ENCODE data around the gene CDAN1.
"Not testable (repeated sequence)": the region's sequence is repeated elsewhere in the genome, so short reads cannot be mapped to it uniquely, and the experiment has no call there.

CDAN1 gene

DNA sequence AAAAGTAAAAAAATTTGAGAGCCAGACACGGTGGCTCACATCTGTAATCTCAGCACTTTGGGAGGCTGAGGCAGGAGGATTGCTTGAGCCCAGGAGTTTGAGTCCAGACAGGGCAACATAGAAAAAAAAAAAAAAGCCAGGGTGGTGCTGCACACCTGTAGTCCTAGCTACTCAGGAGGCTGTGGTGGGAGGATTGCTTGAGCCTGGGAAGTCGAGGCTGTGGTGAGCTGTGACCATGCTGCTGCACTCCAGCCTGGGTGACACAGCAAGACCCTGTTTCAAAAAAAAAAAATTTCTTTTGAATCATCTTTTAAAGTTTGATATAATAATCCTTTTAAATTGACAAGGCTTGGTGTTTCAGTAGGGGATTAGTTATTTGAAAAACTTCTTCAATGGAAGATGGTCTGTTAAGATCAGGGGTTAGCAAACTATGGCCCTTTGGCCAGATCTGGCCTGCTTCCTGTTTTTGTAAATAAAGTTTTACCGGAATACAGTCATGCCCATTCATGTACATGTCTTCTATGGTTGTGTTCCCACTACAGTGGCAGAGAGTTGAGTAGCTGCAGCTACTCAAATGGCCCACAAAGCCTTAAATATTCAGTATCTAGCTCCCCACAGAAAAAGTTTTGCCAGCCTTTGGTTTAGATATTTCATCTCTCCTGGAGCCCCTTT lies 28.9 kb downstream of the CDAN1 start:
- DNase-seq, result no peak

DNA sequence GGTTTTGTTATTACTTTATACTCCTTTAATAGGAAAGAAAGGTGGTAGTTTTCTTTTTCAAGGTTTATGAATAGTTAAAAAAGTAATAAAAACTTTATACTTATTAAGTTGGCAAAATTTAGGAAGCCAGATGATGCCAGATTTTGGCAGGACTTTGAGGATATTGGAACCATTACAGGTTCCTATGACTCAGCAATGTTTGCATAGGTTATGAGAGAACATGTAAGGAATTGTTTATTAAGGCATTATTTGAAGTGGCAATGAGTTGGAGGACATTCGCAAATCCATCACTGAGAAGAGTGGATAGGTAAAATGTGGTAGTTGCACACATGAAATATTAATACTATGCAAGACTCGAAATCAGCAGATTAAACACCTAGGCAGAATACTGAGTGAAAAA lies 29.9 kb downstream of the CDAN1 start:
- DNase-seq, result no peak

DNA sequence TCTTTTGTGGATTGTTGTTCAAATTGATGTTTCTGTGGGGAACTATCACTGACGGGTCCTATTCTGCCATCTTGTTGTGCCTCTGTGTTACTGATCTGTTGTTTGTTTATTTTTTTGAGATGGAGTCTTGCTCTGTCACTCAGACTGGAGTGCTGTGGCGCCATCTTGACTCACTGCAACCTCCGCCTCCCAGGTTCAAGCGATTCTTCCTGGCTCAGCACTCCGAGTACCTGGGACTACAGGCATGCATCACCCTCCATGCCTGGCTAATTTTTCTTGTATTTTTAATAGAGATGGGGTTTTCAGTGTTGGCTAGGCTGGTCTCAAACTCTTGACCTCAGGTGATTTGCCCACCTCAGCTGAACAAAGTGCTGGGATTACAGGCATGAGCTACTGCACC lies 31.6 kb downstream of the CDAN1 start:
- DNase-seq, result no peak

DNA sequence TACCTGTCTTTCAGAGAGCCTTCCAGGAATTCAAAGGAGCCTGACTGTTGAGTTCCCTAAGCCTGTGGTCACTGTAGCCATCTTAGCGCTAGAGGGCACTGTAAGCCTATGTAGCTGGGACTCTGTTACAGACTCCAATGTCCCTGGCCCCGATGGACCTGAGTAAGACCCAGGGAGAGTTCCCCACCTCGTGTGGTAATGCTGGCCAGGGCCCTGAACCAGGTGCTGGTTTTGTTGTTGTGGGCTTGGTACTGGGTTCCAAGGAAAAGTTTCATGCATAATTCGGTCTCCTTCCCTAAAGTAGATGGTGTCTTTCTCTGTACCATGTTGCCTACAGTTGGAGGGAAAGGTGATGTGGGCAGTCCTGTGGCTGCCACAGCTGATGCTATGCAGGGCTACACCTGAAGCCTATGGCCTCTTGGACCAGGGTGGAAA lies 32.4 kb downstream of the CDAN1 start:
- peak; percentile 40 for DNase-seq

DNA sequence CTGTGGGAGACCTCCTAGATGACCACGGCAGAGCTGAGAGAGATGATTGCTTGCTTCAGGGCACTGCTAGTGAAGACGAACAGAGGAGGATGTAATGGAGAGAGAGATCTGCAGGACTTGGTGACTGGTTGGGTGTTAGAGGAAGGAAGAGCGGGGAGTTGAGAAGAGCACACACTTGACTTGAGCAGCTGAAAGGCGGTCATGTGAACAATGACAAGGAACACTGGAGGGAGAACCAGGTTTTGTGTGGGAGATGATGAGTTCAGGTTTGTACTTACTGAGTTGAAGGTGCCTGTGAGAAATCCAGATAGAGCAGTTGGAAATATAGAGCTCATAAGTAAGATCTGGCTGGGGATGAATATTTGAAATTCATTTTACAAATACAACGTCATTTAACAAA lies 40.3 kb downstream of the CDAN1 start:
- DNase-seq, result no peak

DNA sequence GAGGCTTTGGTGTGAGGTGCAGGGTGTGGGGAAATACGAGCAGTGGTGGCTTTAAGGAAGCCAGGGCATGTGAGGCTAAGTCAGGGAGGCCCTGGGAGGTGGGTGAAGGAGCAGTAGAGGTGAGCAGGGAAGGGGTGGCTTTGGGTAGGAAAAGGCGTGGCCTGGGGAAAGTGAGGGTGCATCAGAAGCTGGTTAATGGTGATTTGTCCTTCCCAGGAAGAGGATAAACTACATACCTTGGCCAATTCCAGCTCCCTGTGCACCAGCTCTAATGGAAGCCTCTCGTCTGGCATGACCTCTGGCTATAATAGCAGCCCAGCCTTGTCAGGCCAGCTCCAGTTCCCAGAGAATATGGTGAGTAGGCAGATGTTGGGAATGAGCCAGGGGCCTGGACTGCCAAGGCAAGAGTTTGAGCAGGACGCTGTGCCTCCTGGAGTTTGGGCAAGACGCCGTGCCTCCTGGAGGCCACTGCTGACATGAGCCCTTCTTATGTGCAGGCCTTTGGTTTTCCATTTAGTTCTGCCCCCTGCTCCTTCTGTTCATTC lies 41.3 kb downstream of the CDAN1 start:
- no peak for DNase-seq

DNA sequence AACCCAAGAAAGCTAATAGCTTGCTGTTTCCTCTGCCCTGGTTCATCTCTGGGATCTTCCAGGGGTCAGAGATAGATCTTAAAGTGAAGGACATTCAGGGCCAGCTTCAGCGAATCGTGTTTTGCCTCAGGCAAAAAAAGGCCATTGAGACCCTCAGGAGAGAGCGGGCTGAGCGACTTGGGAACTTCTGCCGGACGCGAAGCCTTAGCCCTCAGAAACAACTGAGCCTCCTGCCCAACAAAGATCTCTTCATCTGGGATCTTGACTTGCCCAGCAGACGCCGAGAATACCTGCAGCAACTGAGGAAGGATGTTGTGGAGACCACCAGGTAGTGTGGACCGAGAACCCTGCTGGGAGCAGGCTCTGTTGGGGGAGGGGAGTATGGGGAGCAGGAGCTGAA lies 42.5 kb downstream of the CDAN1 start:
- DNase-seq, result no peak

DNA sequence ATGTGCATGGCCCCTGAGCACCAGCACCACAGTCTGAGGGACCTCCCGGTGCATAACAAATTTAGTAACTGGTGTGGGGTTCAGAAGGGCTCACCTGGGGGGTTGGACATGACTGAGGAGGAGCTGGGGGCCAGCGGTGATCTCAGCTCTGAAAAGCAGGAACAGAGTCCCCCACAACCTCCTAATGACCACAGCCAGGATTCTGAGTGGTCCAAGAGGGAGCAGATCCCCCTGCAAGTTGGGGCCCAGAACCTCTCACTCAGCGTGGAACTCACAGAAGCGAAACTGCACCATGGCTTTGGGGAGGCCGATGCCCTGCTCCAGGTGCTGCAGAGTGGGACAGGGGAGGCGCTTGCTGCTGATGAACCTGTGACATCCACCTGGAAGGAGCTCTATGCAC lies 43.0 kb downstream of the CDAN1 start:
- no peak for DNase-seq

DNA sequence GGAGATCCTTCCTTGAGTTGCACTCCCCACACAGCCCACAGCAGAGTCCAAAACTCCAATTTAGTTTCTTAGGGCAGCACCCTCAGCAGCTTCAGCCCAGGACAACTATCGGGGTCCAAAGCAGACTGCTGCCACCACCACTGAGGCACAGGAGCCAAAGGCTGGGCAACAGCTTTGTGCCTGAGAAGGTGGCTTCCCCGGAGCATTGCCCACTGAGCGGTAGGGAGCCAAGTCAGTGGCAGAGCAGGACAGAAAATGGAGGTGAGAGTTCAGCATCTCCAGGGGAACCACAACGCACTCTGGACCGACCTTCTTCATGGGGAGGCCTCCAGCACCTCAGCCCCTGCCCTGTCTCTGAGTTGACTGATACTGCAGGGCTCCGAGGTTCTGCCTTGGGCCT lies 43.4 kb downstream of the CDAN1 start:
- no peak for DNase-seq

DNA sequence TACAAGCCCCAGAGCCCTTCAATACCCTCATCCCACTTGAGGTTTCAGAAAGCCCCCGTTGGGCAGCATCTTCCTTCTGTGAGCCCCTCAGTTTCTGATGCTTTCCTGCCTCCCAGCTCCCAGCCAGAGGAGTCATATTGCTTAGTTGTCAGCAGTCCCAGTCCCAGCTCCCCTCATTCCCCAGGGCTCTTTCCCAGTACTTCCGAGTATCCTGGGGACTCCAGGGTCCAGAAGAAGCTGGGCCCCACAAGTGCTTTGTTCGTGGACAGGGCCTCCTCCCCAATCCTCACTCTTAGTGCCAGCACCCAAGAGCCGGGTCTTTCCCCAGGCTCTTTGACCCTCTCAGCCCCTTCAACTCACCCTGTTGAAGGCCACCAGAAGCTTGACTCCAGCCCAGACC lies 43.9 kb downstream of the CDAN1 start:
- DNase-seq, result no peak

DNA sequence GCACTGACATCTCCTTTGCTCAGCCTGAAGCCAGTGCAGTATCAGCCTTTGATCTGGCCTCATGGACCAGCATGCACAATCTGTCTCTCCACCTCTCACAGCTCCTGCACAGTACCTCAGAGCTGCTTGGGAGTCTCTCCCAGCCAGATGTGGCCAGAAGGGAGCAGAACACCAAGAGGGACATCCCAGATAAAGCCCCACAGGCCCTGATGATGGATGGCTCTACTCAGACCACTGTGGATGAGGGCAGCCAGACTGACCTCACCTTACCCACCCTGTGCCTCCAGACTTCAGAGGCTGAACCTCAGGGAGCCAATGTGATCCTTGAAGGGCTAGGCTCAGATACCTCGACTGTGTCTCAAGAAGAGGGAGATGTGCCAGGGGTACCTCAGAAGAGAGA lies 44.4 kb downstream of the CDAN1 start:
- no peak for DNase-seq

DNA sequence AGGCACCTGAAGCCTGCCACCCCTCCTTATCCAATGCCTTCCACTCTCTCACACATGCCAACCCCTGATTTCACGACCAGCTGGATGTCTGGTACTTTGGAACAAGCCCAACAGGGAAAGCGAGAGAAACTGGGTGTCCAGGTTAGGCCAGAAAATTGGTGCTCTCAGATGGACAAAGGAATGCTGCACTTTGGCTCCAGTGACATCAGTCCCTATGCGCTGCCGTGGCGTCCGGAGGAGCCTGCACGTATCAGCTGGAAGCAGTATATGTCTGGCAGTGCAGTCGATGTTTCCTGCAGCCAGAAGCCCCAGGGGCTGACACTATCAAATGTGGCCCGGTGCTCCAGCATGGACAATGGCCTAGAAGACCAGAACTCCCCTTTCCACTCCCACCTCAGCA lies 45.2 kb downstream of the CDAN1 start:
- DNase-seq, result no peak

DNA sequence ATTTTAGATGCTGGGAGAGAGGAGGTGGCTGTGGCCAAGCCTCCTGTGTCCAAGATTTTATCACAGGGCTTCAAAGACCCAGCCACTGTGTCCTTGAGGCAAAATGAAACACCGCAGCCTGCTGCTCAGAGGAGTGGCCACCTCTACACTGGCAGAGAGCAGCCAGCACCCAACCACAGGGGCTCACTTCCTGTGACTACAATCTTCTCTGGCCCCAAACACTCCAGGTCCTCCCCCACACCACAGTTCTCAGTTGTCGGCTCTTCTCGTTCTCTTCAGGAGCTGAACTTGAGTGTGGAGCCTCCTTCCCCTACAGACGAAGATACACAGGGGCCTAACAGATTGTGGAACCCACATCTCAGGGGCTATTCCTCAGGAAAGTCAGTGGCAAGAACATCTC lies 45.6 kb downstream of the CDAN1 start:
- DNase-seq, result no peak

DNA sequence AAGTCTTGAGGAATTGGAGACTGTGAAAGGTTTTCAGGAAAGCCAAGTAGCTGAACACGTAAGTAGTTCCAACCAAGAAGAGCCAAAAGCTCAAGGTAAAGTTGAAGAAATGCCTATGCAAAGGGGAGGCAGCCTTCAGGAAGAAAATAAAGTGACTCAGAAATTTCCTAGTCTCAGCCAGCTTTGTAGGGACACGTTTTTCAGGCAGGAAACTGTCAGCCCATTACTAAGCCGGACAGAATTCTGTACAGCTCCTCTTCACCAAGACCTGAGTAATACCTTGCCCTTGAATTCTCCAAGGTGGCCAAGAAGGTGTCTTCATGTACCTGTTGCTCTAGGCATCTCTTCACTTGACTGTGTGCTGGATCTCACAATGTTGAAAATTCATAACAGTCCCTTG lies 48.6 kb downstream of the CDAN1 start:
- no peak for DNase-seq

DNA sequence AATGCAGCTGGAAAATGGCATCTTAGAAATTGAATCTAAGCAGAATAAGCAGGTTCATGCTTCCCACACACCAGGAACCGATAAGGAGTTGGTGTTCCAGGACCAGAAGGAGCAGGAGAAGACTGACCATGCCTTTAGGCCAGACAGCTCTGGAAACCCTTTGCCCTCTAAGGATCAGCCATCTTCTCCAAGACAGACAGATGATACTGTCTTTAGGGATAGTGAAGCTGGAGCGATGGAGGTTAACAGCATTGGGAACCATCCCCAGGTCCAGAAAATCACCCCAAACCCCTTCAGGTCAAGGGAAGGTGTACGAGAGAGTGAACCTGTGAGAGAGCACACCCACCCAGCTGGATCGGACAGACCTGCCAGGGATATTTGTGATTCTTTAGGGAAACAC lies 49.2 kb downstream of the CDAN1 start:
- no peak for DNase-seq

DNA sequence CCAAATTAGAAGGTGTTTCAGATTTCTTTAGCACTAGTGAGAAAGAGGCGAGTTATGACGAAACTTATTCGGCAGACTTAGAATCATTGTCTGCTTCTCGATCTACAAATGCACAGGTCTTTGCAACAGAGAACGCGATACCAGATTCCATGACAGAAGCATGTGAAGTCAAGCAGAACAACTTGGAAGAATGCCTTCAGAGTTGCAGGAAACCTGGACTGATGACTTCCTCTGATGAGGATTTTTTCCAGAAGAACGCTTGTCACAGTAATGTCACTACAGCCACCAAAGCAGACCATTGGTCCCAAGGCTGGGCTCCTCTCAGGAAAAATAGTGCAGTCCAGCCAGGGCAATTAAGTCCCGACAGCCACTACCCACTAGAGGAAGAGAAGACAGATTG lies 50.6 kb downstream of the CDAN1 start:
- DNase-seq, result no peak

DNA sequence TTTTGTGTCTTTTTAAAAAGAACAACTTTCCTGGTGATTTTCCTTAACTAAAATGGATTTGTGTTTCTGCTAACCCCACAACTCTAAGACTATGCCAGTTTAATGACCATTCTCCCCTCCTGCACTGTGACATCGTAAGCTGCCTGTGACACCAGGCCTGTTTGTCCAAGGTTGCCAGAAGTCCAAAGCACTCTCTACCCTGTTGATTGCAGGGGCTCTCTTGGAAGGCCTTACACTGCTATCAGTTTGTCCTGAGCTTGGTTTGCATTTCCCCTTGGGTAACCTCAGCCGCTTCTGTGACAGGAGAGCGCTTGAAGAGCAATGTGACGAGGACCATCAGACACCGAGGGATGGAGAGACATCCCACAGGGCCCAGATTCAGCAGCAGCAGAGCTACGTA lies 55.8 kb downstream of the CDAN1 start:
- DNase-seq, result no peak

DNA sequence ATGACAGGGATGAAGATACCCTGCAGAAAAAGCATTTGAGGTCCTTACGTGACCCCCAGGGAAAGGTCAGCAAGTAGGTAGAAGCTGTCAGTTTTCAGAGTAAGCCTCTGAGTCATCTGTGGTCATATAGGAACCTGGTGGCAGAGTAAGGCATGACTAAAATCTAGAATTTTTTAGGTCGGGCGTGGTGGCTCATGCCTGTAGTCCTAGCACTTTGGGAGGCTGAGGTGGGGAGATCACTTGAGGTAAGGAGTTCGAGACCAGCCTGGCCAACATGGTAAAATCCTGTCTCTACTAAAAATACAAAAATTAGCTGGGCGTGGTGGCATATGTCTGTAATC lies 56.8 kb downstream of the CDAN1 start:
- DNase-seq, result not testable (repeated sequence)

DNA sequence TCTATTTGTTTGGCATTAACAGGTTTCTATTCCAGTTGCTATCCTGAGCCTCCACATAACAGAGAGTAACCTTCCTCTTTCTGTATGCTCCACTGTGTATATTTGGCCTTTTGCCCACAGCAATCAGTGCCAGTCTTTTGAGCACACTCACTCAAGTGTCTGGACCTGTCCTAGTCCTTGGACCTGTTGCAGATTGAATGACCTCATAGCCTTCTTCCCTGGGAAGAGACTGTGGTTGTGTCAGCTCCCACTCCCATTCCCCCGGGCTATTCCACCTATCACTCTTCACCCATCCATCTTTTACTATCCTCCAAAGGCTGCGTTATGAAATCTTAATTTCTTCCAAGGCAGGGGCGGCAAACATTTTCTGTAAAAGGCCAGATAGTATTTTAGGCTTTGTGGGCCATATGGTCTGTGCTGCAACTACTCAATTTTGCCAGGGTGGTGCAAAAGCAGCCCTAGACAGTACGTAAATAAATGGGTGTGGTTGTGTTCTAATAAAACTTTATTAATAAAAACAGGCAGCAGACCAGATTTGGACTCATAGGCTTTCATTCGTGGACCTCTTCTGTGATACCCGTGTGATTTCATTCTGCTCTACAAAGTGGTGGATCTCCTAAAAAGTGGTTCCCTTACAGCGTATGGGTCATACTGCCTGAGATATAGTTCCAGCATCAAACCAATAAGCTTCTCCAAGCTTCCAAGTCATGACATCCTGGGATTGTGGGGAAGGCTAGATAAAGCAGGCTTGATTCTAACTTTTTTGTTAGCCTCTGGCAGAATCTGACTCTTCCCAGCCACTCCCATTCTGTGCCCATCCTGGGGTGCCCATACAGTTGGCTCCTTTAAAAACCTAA lies 57.4 kb downstream of the CDAN1 start:
- DNase-seq, result no peak

DNA sequence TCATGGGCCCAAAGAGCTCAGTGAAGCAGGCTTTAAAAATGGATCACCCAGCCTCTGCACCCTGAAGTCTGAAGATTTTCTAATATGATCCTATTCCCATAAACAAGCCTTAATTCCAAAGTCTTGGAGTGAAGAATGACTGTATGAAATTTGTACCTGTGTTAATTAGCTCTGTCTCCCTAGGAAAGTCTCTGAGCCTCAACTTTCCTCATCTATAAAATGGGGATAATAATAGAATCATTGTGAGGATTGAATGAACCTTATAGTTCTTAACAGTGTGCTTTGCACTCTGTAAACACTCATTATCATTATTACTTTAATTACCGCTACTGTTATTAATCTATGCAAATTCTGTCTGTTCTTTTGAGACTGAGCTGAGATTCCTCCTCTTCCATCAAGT lies 61.9 kb downstream of the CDAN1 start:
- DNase-seq, result no peak

DNA sequence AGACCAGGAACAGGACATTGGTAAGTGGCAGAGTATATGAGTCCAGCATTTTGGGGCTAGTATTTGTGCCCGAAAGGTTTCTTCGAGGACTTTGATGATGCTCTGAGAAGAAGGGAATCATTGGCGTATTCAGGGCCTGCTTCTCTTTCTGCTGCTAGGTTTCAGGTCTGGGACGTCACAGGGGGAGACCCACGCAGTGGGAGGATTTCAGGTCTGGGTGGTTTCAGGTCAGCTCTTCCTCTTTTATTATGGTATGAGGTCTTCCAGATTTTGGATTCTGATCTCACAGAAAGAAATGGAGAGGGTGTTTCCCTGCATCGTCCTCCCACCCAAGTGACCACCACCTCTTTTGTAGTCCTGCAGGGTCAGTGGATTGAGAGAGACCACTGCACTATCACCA lies 62.5 kb downstream of the CDAN1 start:
- no peak for DNase-seq

Measured in T-helper 9 cell (primary cell).